Measurements from ENCODE around the gene MICAL1.

DNA sequence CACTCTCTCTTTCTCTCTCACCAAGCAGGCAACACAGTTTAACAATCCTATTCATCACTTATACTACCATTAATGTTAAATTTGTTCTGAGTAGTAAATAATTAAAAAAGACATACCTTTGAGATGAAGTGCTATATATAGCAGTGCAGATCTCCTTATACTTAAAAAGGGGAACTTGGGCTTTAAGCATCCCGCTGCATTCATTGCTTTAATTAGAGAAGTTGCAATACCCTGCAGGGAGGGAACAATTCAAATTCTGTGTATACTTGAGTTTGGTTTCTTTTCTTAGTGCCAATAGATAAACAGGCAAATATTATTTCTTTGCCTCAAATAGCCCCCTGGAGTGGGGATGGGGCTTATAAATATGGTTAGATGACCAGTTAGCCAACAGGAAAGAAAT, 38.3 kb upstream of the MICAL1 start:
- TF ChIP-seq, protein P1, sequence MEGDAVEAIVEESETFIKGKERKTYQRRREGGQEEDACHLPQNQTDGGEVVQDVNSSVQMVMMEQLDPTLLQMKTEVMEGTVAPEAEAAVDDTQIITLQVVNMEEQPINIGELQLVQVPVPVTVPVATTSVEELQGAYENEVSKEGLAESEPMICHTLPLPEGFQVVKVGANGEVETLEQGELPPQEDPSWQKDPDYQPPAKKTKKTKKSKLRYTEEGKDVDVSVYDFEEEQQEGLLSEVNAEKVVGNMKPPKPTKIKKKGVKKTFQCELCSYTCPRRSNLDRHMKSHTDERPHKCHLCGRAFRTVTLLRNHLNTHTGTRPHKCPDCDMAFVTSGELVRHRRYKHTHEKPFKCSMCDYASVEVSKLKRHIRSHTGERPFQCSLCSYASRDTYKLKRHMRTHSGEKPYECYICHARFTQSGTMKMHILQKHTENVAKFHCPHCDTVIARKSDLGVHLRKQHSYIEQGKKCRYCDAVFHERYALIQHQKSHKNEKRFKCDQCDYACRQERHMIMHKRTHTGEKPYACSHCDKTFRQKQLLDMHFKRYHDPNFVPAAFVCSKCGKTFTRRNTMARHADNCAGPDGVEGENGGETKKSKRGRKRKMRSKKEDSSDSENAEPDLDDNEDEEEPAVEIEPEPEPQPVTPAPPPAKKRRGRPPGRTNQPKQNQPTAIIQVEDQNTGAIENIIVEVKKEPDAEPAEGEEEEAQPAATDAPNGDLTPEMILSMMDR (IDR thresholded peaks at IDR 0.05): no peak
- no peak for TF ChIP-seq POLR2A (IDR thresholded peaks at IDR 0.05)

Data from adrenal gland (tissue), 5 donors.